GM20000 (cell line): ENCODE results near the gene HDDC3.

Source experiments
- DNase-seq: peaks from one replicate; pipeline ENCODE4 v3.0.0; 2012; ENCODE audit warnings: low spot score
- TF ChIP-seq, protein P1 (sequence below): IDR thresholded peaks from 2 replicates; pipeline ENCODE4 v1.5.1; 2012; ENCODE audit warnings: mild to moderate bottlenecking, control low read depth; ENCODE audit errors: extremely low read depth, missing control alignments

The HDDC3 gene

DNA sequence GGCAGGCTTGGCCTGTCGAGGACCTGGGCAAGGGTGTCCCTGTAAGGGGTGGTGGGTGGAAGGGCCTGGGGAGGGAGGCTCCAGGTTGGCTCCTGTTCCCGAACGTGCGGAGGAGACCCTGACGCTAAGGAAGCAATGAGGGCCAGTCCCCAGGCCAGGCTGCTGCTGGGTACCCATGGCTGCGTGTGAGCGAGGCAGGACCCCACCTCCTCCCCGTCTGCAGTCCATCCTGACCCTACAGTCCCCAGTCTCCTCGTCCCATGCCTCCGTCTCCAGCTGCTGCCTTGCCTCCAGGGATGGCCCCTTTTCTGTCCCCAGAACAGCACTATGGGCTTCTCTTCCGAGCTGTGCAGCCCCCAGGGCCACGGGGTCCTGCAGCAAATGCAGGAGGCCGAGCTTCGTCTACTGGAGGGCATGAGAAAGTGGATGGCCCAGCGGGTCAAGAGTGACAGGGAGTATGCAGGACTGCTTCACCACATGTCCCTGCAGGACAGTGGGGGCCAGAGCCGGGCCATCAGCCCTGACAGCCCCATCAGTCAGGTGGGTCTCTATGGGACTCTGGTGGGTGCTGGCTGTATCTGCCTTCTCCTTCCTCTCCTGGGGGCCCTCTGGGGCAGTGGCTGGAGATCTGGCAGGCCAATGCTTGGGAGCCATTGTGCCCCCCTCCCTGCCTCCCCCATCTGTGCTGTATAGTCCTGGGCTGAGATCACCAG lies 47.5 kb downstream of the HDDC3 start:
- DNase-seq = no peak
- TF ChIP-seq, protein P1, sequence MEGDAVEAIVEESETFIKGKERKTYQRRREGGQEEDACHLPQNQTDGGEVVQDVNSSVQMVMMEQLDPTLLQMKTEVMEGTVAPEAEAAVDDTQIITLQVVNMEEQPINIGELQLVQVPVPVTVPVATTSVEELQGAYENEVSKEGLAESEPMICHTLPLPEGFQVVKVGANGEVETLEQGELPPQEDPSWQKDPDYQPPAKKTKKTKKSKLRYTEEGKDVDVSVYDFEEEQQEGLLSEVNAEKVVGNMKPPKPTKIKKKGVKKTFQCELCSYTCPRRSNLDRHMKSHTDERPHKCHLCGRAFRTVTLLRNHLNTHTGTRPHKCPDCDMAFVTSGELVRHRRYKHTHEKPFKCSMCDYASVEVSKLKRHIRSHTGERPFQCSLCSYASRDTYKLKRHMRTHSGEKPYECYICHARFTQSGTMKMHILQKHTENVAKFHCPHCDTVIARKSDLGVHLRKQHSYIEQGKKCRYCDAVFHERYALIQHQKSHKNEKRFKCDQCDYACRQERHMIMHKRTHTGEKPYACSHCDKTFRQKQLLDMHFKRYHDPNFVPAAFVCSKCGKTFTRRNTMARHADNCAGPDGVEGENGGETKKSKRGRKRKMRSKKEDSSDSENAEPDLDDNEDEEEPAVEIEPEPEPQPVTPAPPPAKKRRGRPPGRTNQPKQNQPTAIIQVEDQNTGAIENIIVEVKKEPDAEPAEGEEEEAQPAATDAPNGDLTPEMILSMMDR = no peak

DNA sequence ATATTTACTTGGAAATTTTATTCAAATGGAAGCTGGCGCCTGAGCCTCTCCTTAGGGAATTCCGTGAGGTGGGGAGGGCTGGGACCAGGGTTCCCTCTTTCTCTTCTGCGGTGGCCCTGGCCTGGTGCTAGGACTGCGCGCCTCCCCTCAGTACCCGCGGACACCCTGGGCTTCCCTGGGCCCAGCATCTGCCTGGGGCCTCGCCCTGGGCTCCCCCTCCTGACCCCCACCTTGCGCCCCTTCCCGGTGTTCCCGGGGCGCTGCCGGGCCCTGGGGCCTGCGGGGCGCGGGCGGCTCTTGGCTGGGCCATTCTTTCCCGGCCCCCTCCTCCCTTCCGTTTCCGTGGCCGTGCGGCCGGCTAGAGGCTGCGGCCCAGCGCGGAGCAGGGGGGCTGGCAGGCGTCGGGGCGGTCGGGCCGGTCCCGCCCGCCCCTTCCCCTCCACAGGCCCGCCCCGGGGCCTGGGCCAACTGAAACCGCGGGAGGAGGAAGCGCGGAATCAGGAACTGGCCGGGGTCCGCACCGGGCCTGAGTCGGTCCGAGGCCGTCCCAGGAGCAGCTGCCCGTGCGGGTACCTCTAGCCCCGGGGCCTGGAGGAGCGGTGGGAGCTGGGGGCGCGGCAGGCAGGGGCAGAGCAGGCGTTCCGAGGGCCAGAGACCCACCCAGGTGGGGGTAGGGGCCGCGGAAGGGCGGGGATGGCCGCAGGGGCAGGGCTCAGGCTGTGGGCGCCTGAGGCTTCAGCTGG lies 48.2 kb downstream of the HDDC3 start, which contains the start of gene FES:
Gene FES, plus strand, starts transcription at position 529 of the 743 bp plus-strand sequence. CDS start 542 bp downstream, outside the sequence.
- peak; percentile 69 for DNase-seq
- TF ChIP-seq, protein P1 = no peak

DNA sequence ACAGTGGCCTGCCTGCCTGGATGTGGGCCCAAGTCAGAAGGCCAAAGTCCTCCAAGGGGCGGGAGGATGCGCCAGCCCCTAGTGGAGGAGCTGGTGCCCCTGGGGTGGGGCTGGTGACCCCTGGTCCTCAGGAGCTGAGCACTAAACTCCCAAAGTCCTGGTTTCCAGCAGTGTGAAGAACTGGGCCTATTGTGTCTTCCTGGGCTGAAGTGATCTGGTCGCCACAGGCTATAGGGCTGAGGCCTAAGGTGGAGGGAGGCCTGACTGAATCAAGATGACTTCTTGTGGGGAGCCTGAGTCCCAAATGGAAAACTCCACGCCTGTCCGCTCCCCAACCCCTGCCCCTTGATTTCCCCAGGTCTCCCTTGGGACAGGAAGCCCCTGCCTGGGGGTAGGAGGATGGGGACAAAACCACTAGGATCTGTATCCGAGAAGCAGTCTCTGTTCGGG lies 48.8 kb downstream of the HDDC3 start:
- TF ChIP-seq, protein P1 = no peak
- no peak for DNase-seq

DNA sequence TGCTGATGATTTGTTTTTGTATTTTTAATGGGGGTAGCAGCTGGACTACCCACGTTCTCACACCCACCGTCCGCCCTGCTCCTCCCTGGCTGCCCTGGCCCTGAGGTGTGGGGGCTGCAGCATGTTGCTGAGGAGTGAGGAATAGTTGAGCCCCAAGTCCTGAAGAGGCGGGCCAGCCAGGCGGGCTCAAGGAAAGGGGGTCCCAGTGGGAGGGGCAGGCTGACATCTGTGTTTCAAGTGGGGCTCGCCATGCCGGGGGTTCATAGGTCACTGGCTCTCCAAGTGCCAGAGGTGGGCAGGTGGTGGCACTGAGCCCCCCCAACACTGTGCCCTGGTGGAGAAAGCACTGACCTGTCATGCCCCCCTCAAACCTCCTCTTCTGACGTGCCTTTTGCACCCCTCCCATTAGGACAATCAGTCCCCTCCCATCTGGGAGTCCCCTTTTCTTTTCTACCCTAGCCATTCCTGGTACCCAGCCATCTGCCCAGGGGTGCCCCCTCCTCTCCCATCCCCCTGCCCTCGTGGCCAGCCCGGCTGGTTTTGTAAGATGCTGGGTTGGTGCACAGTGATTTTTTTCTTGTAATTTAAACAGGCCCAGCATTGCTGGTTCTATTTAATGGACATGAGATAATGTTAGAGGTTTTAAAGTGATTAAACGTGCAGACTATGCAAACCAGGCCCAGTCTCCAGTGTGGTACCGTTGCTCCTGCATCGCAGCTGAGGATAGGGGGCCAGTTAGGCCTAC lies 49.4 kb downstream of the HDDC3 start:
- TF ChIP-seq, protein P1 = no peak
- DNase-seq = no peak

DNA sequence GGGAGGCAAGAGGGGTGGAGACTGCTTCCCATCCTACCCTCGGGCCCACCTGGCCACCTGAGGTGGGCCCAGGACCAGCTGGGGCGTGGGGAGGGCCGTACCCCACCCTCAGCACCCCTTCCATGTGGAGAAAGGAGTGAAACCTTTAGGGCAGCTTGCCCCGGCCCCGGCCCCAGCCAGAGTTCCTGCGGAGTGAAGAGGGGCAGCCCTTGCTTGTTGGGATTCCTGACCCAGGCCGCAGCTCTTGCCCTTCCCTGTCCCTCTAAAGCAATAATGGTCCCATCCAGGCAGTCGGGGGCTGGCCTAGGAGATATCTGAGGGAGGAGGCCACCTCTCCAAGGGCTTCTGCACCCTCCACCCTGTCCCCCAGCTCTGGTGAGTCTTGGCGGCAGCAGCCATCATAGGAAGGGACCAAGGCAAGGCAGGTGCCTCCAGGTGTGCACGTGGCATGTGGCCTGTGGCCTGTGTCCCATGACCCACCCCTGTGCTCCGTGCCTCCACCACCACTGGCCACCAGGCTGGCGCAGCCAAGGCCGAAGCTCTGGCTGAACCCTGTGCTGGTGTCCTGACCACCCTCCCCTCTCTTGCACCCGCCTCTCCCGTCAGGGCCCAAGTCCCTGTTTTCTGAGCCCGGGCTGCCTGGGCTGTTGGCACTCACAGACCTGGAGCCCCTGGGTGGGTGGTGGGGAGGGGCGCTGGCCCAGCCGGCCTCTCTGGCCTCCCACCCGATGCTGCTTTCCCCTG lies 50.2 kb downstream of the HDDC3 start:
- TF ChIP-seq, protein P1 = no peak
- DNase-seq = no peak

DNA sequence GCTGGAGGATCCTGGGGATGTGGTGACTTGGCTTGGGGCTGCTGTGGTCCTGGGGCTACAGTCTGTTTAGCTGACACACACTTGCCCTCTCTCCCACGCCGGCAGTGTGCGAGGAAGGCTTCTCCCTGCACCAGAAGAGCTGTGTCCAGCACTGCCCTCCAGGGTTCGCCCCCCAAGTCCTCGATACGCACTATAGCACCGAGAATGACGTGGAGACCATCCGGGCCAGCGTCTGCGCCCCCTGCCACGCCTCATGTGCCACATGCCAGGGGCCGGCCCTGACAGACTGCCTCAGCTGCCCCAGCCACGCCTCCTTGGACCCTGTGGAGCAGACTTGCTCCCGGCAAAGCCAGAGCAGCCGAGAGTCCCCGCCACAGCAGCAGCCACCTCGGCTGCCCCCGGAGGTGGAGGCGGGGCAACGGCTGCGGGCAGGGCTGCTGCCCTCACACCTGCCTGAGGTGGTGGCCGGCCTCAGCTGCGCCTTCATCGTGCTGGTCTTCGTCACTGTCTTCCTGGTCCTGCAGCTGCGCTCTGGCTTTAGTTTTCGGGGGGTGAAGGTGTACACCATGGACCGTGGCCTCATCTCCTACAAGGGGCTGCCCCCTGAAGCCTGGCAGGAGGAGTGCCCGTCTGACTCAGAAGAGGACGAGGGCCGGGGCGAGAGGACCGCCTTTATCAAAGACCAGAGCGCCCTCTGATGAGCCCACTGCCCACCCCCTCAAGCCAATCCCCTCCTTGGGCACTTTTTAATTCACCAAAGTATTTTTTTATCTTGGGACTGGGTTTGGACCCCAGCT lies 51.0 kb downstream of the HDDC3 start:
- DNase-seq = no peak
- TF ChIP-seq, protein P1 = no peak
